Activated naive CD4-positive, alpha-beta T cell treated with anti-CD3 and anti-CD28 coated beads, Interleukin-2, amount 50 U/mL, for 24 hours (primary cell): Measurements from ENCODE around the gene SLC17A9.
"Not testable (repeated sequence)": the region's sequence is repeated elsewhere in the genome, so short reads cannot be mapped to it uniquely, and the experiment has no call there.

Experiments
- H3K27ac Mint-ChIP-seq: one replicate; pipeline ENCODE4 v1.8.0; 2021; ENCODE audit warnings: mild to moderate bottlenecking, mixed read lengths
- H3K27me3 Mint-ChIP-seq: one replicate; pipeline ENCODE4 v1.8.0; 2021; ENCODE audit warnings: mixed read lengths
- H3K36me3 Mint-ChIP-seq: one replicate; pipeline ENCODE4 v1.8.0; 2021; ENCODE audit warnings: mixed read lengths
- H3K4me1 Mint-ChIP-seq: one replicate; pipeline ENCODE4 v1.8.0; 2021; ENCODE audit warnings: mixed read lengths
- H3K4me3 Mint-ChIP-seq: one replicate; pipeline ENCODE4 v1.8.0; 2021; ENCODE audit warnings: mild to moderate bottlenecking, mixed read lengths
- H3K9me3 Mint-ChIP-seq: one replicate; pipeline ENCODE4 v1.8.0; 2021; ENCODE audit warnings: mixed read lengths

The SLC17A9 gene

DNA sequence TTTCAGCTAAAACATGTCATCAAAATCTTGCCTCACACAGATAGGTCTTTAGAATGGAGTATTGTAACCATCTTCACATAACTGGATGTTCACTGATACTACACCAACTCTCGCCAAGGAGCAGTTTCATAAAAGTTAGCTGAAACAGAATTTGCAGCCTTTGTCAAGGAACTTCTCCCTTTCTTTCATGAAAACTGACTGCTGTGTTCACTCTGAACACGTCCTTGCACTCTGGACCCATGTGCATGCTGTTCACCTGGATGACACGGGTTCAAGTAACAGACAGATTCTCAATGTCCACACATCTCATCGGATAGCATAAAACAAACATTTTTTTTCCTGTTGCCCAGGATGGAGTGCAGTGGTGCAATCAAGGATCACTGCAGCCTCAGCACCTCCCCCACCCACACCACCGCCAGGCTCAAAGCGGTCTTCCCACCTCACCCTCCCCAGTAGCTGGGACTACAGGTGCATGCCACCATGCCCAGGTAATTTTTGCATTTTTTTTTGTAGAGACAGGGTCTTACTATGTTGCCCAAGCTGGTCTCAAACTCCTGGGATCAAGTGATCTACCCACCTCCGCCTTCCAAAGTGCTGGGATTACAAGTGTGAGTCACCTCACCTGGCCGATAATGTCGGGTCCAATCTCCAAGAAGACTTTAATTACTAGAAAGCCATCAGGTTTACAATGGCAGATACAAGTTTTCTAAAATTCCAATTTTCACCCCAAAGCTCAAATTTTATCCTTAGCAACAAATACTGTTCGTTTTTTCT lies 35.6 kb upstream of the SLC17A9 start:
- H3K4me1 Mint-ChIP-seq = peaks cover 85% of the 10 kb centered on the region
- peak overlapping the region; percentile 56 for H3K27ac Mint-ChIP-seq
- H3K36me3 Mint-ChIP-seq = peaks cover 2% of the 10 kb centered on the region
- H3K9me3 Mint-ChIP-seq = no peaks in the 10 kb centered on the region
- peak overlapping the region; percentile 85 for H3K4me3 Mint-ChIP-seq
- no peaks in the 10 kb centered on the region for H3K27me3 Mint-ChIP-seq

DNA sequence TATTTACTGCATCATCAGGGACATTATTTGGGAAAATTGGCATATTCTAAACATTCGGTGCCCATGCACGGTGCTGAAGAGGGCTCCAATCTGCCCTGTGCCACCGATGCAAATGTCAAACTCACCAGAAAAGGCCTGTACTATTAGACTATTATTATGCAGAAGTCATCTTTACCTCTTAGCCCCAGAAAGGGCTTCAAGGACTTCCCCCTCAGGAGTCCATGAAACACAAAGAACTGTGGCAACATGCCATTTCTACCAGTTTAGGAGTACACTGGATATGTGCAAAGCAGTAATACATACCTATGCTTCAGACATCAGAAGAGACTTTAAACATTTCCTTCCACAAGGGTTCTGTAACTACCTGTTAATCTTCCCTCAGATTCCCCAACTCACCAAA lies 34.8 kb upstream of the SLC17A9 start:
- no peaks in the 10 kb centered on the region for H3K27me3 Mint-ChIP-seq
- H3K27ac Mint-ChIP-seq = peak overlapping the region; percentile 85
- peak overlapping the region; percentile 85 for H3K4me3 Mint-ChIP-seq

GRCh38 chr20:62918147-62918546 lies 34.4 kb upstream of the SLC17A9 start:
- H3K36me3 Mint-ChIP-seq = peaks cover 2% of the 10 kb centered on the region
- peaks cover 90% of the 10 kb centered on the region for H3K4me1 Mint-ChIP-seq
- peak overlapping the region; percentile 85 for H3K27ac Mint-ChIP-seq
- no peaks in the 10 kb centered on the region for H3K27me3 Mint-ChIP-seq
- H3K9me3 Mint-ChIP-seq = no peaks in the 10 kb centered on the region
- peak overlapping the region; percentile 85 for H3K4me3 Mint-ChIP-seq

More for the DNA sequence above, 34.8 kb upstream of the SLC17A9 start:
- peaks cover 90% of the 10 kb centered on the region for H3K4me1 Mint-ChIP-seq
- H3K9me3 Mint-ChIP-seq = no peaks in the 10 kb centered on the region
- H3K36me3 Mint-ChIP-seq = peaks cover 2% of the 10 kb centered on the region

- peaks cover 89% of the 10 kb centered on the region for H3K4me1 Mint-ChIP-seq
- H3K27me3 Mint-ChIP-seq = no peaks in the 10 kb centered on the region
- peaks cover 2% of the 10 kb centered on the region for H3K36me3 Mint-ChIP-seq
- H3K27ac Mint-ChIP-seq = peak overlapping the region; percentile 85
- no peaks in the 10 kb centered on the region for H3K9me3 Mint-ChIP-seq
- peak overlapping the region; percentile 85 for H3K4me3 Mint-ChIP-seq
Measured at GRCh38 chr20:62918831-62919230, 33.7 kb upstream of the SLC17A9 start.

- no peaks in the 10 kb centered on the region for H3K27me3 Mint-ChIP-seq
- H3K9me3 Mint-ChIP-seq = no peaks in the 10 kb centered on the region
- peaks cover 2% of the 10 kb centered on the region for H3K36me3 Mint-ChIP-seq
- H3K27ac Mint-ChIP-seq = peak overlapping the region; percentile 79
- H3K4me3 Mint-ChIP-seq = peak overlapping the region; percentile 85
- peaks cover 88% of the 10 kb centered on the region for H3K4me1 Mint-ChIP-seq
Measured at GRCh38 chr20:62920039-62920645, 32.4 kb upstream of the SLC17A9 start.

DNA sequence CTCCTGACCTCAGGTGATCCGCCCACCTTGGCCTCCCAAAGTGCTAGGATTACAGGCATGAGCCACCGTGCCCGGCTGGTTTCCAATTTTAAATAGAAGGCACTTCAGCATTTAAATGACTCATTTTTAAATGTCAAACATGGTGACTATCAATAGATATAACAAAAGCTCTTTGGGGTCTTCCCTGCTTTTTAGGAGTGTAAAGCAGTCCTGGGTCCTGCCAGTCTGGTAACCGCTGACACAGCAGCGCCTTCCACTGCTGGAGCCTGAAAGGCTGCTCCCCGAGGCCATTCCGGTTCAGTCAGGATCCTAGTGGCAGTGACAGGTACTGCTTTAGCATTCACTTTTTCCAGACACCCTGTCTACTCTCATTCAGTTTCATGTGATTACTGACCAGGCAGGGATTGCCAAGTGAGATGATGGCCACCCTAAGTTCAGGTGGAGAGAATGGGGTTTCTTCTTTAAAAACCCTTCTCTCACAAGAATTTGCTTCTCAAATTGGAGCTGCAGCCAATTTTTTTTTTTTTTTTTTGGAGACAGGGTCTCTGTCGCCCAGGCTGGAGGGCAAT lies 31.3 kb upstream of the SLC17A9 start:
- H3K36me3 Mint-ChIP-seq = peaks cover 2% of the 10 kb centered on the region
- peak overlapping the region; percentile 96 for H3K27ac Mint-ChIP-seq
- H3K4me1 Mint-ChIP-seq = peaks cover 77% of the 10 kb centered on the region
- no peaks in the 10 kb centered on the region for H3K27me3 Mint-ChIP-seq
- H3K9me3 Mint-ChIP-seq = no peaks in the 10 kb centered on the region
- H3K4me3 Mint-ChIP-seq = peak overlapping the region; percentile 82

GRCh38 chr20:62922451-62922921 lies 30.0 kb upstream of the SLC17A9 start:
- Mint-ChIP-seq H3K36me3 (peaks cover 2% of the 10 kb centered on the region), H3K4me1 (peaks cover 70% of the 10 kb centered on the region), H3K27me3 (no peaks in the 10 kb centered on the region), H3K4me3 (peak overlapping the region; percentile 88), H3K27ac (peak overlapping the region; percentile 92), H3K9me3 (no peaks in the 10 kb centered on the region)

- not testable (repeated sequence) for H3K36me3 Mint-ChIP-seq, H3K9me3 Mint-ChIP-seq, H3K27me3 Mint-ChIP-seq
- Mint-ChIP-seq H3K4me1 (peaks cover 70% of the 10 kb centered on the region), H3K27ac (peak overlapping the region; percentile 92), H3K4me3 (peak overlapping the region; percentile 88)
Measured at GRCh38 chr20:62923059-62923668, 29.3 kb upstream of the SLC17A9 start.

DNA sequence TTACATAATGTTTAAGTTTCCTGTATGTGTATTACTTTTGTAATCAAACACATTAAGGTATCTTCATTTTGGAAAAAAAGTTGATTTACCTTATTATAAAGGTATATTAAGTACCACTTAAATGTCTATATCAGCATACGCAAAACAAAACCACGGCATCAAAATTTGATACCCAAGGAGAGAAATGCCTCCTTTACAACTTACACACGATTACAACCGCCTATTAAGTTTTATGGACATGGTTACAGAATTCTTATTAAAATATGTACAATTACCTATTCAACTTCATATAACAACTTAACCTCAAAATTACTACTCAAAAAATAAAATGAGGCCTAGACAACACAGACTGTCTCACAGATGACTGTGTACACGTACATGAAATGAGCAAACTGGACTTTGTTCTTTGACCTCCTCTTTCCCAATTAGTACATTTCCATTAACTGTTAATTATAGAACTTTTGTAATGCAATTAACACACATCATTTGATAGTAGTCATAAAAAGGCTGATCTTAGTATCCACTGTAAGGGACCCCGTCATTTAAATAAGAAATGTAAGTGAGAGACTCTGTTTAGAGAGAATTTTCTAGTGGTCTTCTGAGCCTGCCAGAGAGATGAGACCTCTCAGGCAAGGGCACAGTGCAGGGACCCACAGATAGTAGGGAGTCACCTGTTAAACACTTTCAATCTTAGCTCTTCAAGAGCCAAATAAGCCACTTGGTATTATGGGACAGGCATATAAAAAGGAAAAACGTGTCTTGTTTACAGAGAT lies 28.7 kb upstream of the SLC17A9 start:
- Mint-ChIP-seq H3K27ac (peak overlapping the region; percentile 95), H3K4me3 (peak overlapping the region; percentile 96), H3K36me3 (peaks cover 2% of the 10 kb centered on the region), H3K9me3 (no peaks in the 10 kb centered on the region), H3K27me3 (no peaks in the 10 kb centered on the region), H3K4me1 (peaks cover 70% of the 10 kb centered on the region)

GRCh38 chr20:62924442-62925075 lies 27.9 kb upstream of the SLC17A9 start:
- peak overlapping the region; percentile 96 for H3K4me3 Mint-ChIP-seq

DNA sequence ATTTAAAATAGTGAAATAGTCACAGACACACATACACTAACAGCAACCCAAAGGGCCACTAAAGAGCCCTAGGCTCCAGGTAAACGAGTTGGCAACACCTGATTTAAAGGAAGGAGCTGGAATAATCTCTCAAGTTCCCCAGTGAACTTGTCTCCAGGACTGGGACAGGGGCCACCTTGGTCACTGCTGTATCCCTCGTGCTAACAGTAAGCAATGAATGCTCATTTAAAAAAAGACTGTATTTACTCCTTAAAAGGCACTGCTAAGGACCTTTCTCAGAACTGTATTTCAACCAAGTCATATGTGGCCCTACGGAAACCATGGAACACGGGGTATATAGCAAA lies 27.5 kb upstream of the SLC17A9 start:
- H3K4me1 Mint-ChIP-seq = peaks cover 66% of the 10 kb centered on the region
- no peaks in the 10 kb centered on the region for H3K27me3 Mint-ChIP-seq
- peak overlapping the region; percentile 96 for H3K4me3 Mint-ChIP-seq
- H3K36me3 Mint-ChIP-seq = peaks cover 2% of the 10 kb centered on the region
- H3K27ac Mint-ChIP-seq = peak overlapping the region; percentile 95
- no peaks in the 10 kb centered on the region for H3K9me3 Mint-ChIP-seq

More at GRCh38 chr20:62924442-62925075, 27.9 kb upstream of the SLC17A9 start:
- Mint-ChIP-seq H3K27me3 (no peaks in the 10 kb centered on the region), H3K27ac (peak overlapping the region; percentile 95), H3K9me3 (no peaks in the 10 kb centered on the region), H3K4me1 (peaks cover 66% of the 10 kb centered on the region), H3K36me3 (peaks cover 2% of the 10 kb centered on the region)

DNA sequence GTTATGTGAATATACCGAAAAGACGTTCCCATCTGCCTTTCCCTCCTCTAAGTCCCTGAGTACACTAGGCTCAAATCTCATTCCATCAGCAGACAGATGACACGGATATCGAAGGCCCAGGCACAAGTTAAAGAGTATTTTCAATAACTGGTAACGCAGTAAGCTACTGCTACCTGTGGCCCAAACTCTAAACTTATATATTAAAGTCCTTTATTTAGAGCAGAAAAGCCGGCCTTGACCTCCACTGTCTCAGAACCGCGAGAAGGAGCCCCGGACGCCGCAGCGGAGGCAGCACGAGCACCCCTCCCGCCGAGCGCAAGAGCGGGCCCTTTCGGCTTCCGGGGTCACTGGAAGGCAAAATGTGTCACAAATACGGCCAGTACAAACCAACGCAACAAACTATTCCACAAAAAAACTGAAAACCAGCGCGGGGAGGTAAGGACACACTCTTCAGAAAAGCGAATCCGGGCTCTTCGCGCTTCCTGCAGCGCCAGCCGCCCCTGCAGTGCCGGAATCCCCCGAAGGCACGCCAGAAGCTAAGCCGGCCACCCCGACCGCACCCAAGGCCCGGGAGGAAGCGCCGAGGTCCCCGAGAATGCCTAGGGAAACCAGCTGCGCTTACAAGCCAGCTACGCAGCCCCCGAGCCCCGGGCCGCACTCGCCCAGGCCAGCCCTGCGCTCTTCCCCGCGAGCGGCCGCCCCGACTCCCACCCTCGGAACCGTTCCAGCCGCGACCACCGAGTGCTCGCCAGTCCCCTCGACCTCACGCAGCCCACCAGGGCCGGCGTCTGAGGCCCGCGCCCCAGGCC lies 26.9 kb upstream of the SLC17A9 start:
- Mint-ChIP-seq H3K4me3 (peak overlapping the region; percentile 96), H3K9me3 (no peaks in the 10 kb centered on the region), H3K36me3 (peaks cover 2% of the 10 kb centered on the region), H3K4me1 (peaks cover 66% of the 10 kb centered on the region), H3K27me3 (no peaks in the 10 kb centered on the region), H3K27ac (peak overlapping the region; percentile 95)

GRCh38 chr20:62926229-62927127 lies 26.0 kb upstream of the SLC17A9 start, which contains the start of gene DIDO1:
Gene DIDO1, minus strand, starts transcription at chr20:62926505.
- Mint-ChIP-seq H3K4me1 (peaks cover 67% of the 10 kb centered on the region), H3K4me3 (peak within 1 kb of the TSS; percentile 96), H3K27ac (peak within 1 kb of the TSS; percentile 95), H3K36me3 (no peaks in the 10 kb centered on the region), H3K9me3 (no peaks in the 10 kb centered on the region), H3K27me3 (no peaks in the 10 kb centered on the region)
